ENCODE measurements around the gene HMMR. TPM values are rescaled to one million over a fixed set of nuclear protein-coding genes. Genes with fewer than 3 reads are reported as not detected.
"Not testable (repeated sequence)": the region's sequence is repeated elsewhere in the genome, so short reads cannot be mapped to it uniquely, and the experiment has no call there.

HMMR gene
- total RNA-seq, 1 experiment from 2014 or later = 74.6 TPM

- Histone ChIP-seq H3K9me2 (replicated peaks; ENCODE audit: low read length) (no peaks in the 10 kb centered on the region), H3K36me3 (ENCODE audit: low read depth, low read length) (peaks cover 39% of the 10 kb centered on the region)
- BruUV-seq (replicated peaks) = no TSS peak
These were observed 8.9 kb upstream of the HMMR start for GRCh38 chr5:163451489-163451888.

GRCh38 chr5:163453705-163454104 lies 6.7 kb upstream of the HMMR start:
- no peak overlapping the region for H3K4me2 ChIP-seq (ENCODE audit: low read length)
- peaks cover 42% of the 10 kb centered on the region for H3K79me2 ChIP-seq (ENCODE audit: low read length)
- no peaks in the 10 kb centered on the region for H3F3A ChIP-seq (ENCODE audit: low read length, unreplicated experiment)
- H3K27ac ChIP-seq (ENCODE audit: low read length) = no peak overlapping the region
- H3K9me3 ChIP-seq (ENCODE audit: low read length) = no peaks in the 10 kb centered on the region
- intact Hi-C loops (cut with micrococcal nuclease) = no loop called here
- POLR2A ChIA-PET (ENCODE audit: unreplicated experiment) = no interaction called here
- H3K4me3 ChIP-seq (ENCODE audit: low read length) = no peak overlapping the region
- TF ChIP-seq EZH2phosphoT487 (IDR thresholded peaks at IDR 0.05; ENCODE audit: borderline replicate concordance, low read length) (no peak), CTCF (conservative IDR thresholded peaks at IDR 0.05; ENCODE audit: low read depth, low read length) (no peak), EZH2 (IDR thresholded peaks at IDR 0.05; ENCODE audit: low read length, unreplicated experiment) (no peak)
- H3K27me3 ChIP-seq (ENCODE audit: low read length) = no peaks in the 10 kb centered on the region
- no peak for ATAC-seq
- no TSS peak for BruUV-seq (replicated peaks)
- DNase-seq = no peak
- H2AFZ ChIP-seq (ENCODE audit: low read length) = no peak overlapping the region
- peaks cover 3% of the 10 kb centered on the region; the same call in 1 of the 2 replicates for H3K4me1 ChIP-seq (ENCODE audit: insufficient read depth, low read length)
- peaks cover 20% of the 10 kb centered on the region for H3K36me3 ChIP-seq (ENCODE audit: low read depth, low read length)
- H4K20me1 ChIP-seq (ENCODE audit: low read length) = no peaks in the 10 kb centered on the region; the same call in 1 of the 2 replicates
- no peak overlapping the region for H3K9ac ChIP-seq (ENCODE audit: low read length)
- CTCF ChIA-PET = no interaction called here
- no peaks in the 10 kb centered on the region for H3K9me2 ChIP-seq (replicated peaks; ENCODE audit: low read length)

More at GRCh38 chr5:163451489-163451888, 8.9 kb upstream of the HMMR start:
- no peaks in the 10 kb centered on the region for H3F3A ChIP-seq (ENCODE audit: low read length, unreplicated experiment)
- no peak overlapping the region for H3K9ac ChIP-seq (ENCODE audit: low read length)
- no peaks in the 10 kb centered on the region for H3K4me1 ChIP-seq (ENCODE audit: insufficient read depth, low read length)
- ATAC-seq (no peak), DNase-seq (no peak)
- H3K27me3 ChIP-seq (ENCODE audit: low read length) = no peaks in the 10 kb centered on the region
- no peaks in the 10 kb centered on the region for H4K20me1 ChIP-seq (ENCODE audit: low read length)
- H3K4me3 ChIP-seq (ENCODE audit: low read length) = no peak overlapping the region
- CTCF ChIA-PET = no interaction called here
- POLR2A ChIA-PET (ENCODE audit: unreplicated experiment) = no interaction called here
- no peaks in the 10 kb centered on the region for H3K9me3 ChIP-seq (ENCODE audit: low read length)
- H3K27ac ChIP-seq (ENCODE audit: low read length) = no peak overlapping the region
- H2AFZ ChIP-seq (ENCODE audit: low read length) = no peak overlapping the region
- TF ChIP-seq CTCF (conservative IDR thresholded peaks at IDR 0.05; ENCODE audit: low read depth, low read length) (no peak), EZH2phosphoT487 (IDR thresholded peaks at IDR 0.05; ENCODE audit: borderline replicate concordance, low read length) (no peak), EZH2 (IDR thresholded peaks at IDR 0.05; ENCODE audit: low read length, unreplicated experiment) (no peak)
- intact Hi-C loops (cut with micrococcal nuclease) = no loop called here
- H3K79me2 ChIP-seq (ENCODE audit: low read length) = peaks cover 19% of the 10 kb centered on the region
- H3K4me2 ChIP-seq (ENCODE audit: low read length) = no peak overlapping the region

- H4K20me1 ChIP-seq (ENCODE audit: low read length); H3K9me3 ChIP-seq (ENCODE audit: low read length); CTCF ChIA-PET; H3K27me3 ChIP-seq (ENCODE audit: low read length); H3K9ac ChIP-seq (ENCODE audit: low read length); POLR2A ChIA-PET (ENCODE audit: unreplicated experiment); H3F3A ChIP-seq (ENCODE audit: low read length, unreplicated experiment); DNase-seq; H3K9me2 ChIP-seq (replicated peaks; ENCODE audit: low read length); H3K27ac ChIP-seq (ENCODE audit: low read length); H3K4me1 ChIP-seq (ENCODE audit: insufficient read depth, low read length); H3K4me2 ChIP-seq (ENCODE audit: low read length); BruUV-seq (replicated peaks); H2AFZ ChIP-seq (ENCODE audit: low read length); ATAC-seq; H3K4me3 ChIP-seq (ENCODE audit: low read length); intact Hi-C loops (cut with micrococcal nuclease): not testable (repeated sequence)
- Histone ChIP-seq H3K79me2 (ENCODE audit: low read length) (peaks cover 54% of the 10 kb centered on the region), H3K36me3 (ENCODE audit: low read depth, low read length) (peaks cover 18% of the 10 kb centered on the region)
These were observed 5.0 kb upstream of the HMMR start for GRCh38 chr5:163455406-163455805.

Data from PC-3 (cell line).